Glutamatergic neuron (in vitro differentiated cells): ENCODE data around the gene CLOCK. TPM values are rescaled to one million over a fixed set of nuclear protein-coding genes. Genes with fewer than 3 reads are reported as not detected.
"Not testable (repeated sequence)": the region's sequence is repeated elsewhere in the genome, so short reads cannot be mapped to it uniquely, and the experiment has no call there.

Experiments used
- DNase-seq: peaks from one replicate; pipeline ENCODE4 v3.0.0; 2022
- H3K27ac Mint-ChIP-seq: one replicate; pipeline ENCODE4 v1.8.0; 2020; ENCODE audit warnings: mild to moderate bottlenecking, mixed read lengths, inconsistent platforms; ENCODE audit not compliant: unreplicated experiment
- H3K27me3 Mint-ChIP-seq: one replicate; pipeline ENCODE4 v1.8.0; 2020; ENCODE audit warnings: mild to moderate bottlenecking, moderate library complexity, mixed read lengths, inconsistent platforms; ENCODE audit not compliant: unreplicated experiment
- H3K36me3 Mint-ChIP-seq: one replicate; pipeline ENCODE4 v1.8.0; 2020; ENCODE audit warnings: mild to moderate bottlenecking, mixed read lengths, inconsistent platforms; ENCODE audit not compliant: unreplicated experiment
- H3K4me1 Mint-ChIP-seq: one replicate; pipeline ENCODE4 v1.8.0; 2020; ENCODE audit warnings: mild to moderate bottlenecking, low read depth, mixed read lengths, inconsistent platforms; ENCODE audit not compliant: unreplicated experiment
- H3K4me3 Mint-ChIP-seq: one replicate; pipeline ENCODE4 v1.8.0; 2020; ENCODE audit warnings: mild to moderate bottlenecking, mixed read lengths, inconsistent platforms; ENCODE audit not compliant: unreplicated experiment
- H3K9me3 Mint-ChIP-seq: one replicate; pipeline ENCODE4 v1.8.0; 2020; ENCODE audit warnings: mild to moderate bottlenecking, moderate library complexity, mixed read lengths, inconsistent platforms; ENCODE audit not compliant: unreplicated experiment
- CTCF ChIP-seq: fragments of 200-600 bp; sonication (generic); IDR thresholded peaks from one replicate; pipeline ENCODE4 v1.5.0; 2021; ENCODE audit not compliant: partially characterized antibody, unreplicated experiment
- total RNA-seq: library from RNA; stranded (reverse); fragmentation: NEBNext Ultra II Directional; extraction: Animal tissue kit (Norgen Biotek cat#: 25700); gene quantifications from one replicate; pipeline ENCODE4 v1.2.1, GENCODE V29; 2021; ENCODE audit not compliant: unreplicated experiment

The CLOCK gene
- total RNA-seq, 1 donor from 2014 or later: 7.6 TPM

DNA sequence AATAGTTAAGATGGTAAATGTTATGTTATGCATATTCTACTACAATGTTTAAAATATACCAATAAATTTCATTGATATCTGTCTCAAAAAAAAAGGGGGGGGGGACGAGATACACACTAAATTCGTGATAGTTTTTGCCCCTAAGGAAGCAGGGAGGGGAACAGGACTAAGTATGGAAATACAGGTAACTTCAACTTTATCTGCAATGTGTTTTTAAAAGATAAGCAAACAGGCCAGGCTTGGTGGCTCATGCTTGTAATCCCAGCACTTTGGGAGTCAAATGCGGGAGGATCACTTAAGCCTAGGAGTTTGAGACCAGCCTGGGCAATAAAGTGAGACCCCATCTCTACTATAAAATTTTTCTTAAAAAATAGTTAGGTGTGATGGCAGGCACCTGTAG lies 13.4 kb upstream of the CLOCK start:
- no peak for DNase-seq
- TF ChIP-seq CTCF: no peak
- Mint-ChIP-seq H3K27me3 (peaks cover 2% of the 10 kb centered on the region), H3K4me1 (no peaks in the 10 kb centered on the region), H3K4me3 (no peak overlapping the region), H3K27ac (no peak overlapping the region), H3K36me3 (no peaks in the 10 kb centered on the region), H3K9me3 (no peaks in the 10 kb centered on the region)

DNA sequence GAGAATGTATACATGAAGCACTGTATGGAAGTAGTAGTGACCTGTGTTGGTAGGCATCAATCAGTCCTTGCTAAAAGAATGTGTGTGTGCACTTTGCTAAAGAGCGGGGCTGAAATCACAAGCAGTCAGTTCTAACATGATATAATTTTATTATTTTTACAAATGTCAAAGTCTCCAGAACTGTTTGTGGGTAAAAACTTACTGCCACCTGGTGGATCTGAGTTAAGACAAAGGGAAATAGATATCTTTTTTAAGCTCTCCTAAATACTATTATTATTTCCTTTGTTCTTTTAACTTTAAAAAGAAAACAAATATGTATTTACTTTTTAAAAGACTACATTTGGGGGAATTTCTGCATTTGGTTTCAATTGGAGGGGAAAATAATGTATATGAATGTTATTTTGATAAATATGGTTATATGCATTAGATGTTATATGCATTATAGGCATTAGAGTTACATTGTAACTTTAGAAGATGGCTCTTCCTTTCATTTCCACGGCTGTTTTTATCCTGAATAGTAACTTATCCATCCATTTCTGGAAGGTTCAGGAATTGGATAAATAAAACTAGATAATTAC lies 7.8 kb upstream of the CLOCK start:
- TF ChIP-seq CTCF: no peak
- Mint-ChIP-seq H3K27me3 (peaks cover 3% of the 10 kb centered on the region), H3K4me1 (peaks cover 4% of the 10 kb centered on the region), H3K36me3 (no peaks in the 10 kb centered on the region), H3K4me3 (no peak overlapping the region), H3K27ac (no peak overlapping the region), H3K9me3 (no peaks in the 10 kb centered on the region)
- DNase-seq: no peak

DNA sequence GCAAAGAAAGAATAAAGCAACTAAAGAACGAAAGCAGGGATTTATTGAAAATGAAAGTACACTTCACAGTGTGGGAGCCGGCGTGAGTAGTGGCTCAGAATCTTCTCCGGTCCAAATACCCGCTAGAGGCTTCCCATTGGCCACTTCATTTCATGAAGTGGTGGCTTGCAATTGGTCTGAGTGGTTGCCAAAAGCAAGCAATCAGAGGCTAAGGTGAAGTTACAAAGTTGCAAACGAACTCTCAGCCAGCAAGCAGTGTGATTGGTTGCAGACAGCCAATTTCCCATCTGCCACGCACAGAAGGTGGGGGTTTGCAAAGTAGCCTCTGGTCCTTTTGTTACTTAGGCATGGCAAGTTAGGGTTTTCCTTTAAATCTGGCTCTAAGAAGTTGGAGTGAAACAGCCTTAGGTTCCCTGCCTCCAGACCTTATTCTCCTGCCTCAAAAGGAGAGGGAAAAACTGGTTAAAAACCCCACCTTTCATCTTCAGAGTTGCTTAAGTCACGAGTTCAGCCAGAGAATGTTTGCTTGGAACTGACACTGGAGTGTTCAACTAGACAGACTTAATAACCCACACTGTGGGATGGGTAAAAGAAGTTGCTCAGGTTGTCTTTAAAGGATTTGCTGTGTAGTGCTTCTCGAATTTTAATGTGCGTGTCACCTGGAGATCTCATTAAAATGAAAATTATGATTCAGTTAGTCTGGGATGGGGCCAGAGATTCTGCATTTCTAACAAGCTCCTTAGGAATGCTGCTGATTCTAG lies 6.9 kb upstream of the CLOCK start:
- peaks cover 5% of the 10 kb centered on the region for H3K27me3 Mint-ChIP-seq
- peaks cover 4% of the 10 kb centered on the region for H3K4me1 Mint-ChIP-seq
- no peaks in the 10 kb centered on the region for H3K36me3 Mint-ChIP-seq
- H3K9me3 Mint-ChIP-seq: peaks cover 2% of the 10 kb centered on the region
- no peak overlapping the region for H3K27ac Mint-ChIP-seq
- no peak for TF ChIP-seq CTCF
- peak; percentile 17 for DNase-seq
- H3K4me3 Mint-ChIP-seq: no peak overlapping the region

DNA sequence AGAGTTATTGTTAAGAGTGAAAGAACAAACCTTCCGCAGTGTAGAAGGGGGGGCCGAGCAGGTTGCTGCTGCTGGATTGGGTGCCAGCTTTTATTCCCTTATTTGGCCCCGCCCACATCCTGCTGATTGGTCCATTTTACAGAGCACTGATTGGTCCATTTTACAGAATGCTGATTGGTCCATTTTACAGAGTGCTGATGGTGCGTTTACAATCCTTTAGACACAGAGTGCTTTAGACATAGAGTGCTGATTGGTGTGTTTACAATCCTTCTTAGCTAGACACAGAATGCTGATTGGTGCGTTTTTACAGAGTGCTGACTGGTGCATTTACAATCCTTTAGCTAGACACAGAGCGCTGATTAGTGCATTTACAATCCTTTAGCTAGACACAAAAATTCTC lies 5.3 kb upstream of the CLOCK start:
- H3K27me3 Mint-ChIP-seq, DNase-seq, H3K4me3 Mint-ChIP-seq, H3K9me3 Mint-ChIP-seq, H3K36me3 Mint-ChIP-seq, H3K4me1 Mint-ChIP-seq, H3K27ac Mint-ChIP-seq: not testable (repeated sequence)

GRCh38 chr4:55549888-55550287 lies 3.2 kb upstream of the CLOCK start:
- Mint-ChIP-seq H3K9me3 (peaks cover 11% of the 10 kb centered on the region), H3K4me3 (no peak overlapping the region), H3K36me3 (no peaks in the 10 kb centered on the region), H3K4me1 (peaks cover 9% of the 10 kb centered on the region), H3K27me3 (peaks cover 7% of the 10 kb centered on the region), H3K27ac (no peak overlapping the region)
- DNase-seq: no peak
- no peak for TF ChIP-seq CTCF
